Stimulated activated CD4-positive, alpha-beta T cell treated with anti-CD3 and anti-CD28 coated beads, Interleukin-12 subunit alpha, Interleukin-12 subunit beta, amount 100 ng/mL, for 24 hours (primary cell): ENCODE data around the gene GPD1L.
"Not testable (repeated sequence)": the region's sequence is repeated elsewhere in the genome, so short reads cannot be mapped to it uniquely, and the experiment has no call there.

Experiments used
- DNase-seq, 2 experiments: peaks; one replicate each; pipeline ENCODE4 v3.0.0-alpha.2; 2020; ENCODE audit warnings: low read depth in 2 of 2

GPD1L gene

DNA sequence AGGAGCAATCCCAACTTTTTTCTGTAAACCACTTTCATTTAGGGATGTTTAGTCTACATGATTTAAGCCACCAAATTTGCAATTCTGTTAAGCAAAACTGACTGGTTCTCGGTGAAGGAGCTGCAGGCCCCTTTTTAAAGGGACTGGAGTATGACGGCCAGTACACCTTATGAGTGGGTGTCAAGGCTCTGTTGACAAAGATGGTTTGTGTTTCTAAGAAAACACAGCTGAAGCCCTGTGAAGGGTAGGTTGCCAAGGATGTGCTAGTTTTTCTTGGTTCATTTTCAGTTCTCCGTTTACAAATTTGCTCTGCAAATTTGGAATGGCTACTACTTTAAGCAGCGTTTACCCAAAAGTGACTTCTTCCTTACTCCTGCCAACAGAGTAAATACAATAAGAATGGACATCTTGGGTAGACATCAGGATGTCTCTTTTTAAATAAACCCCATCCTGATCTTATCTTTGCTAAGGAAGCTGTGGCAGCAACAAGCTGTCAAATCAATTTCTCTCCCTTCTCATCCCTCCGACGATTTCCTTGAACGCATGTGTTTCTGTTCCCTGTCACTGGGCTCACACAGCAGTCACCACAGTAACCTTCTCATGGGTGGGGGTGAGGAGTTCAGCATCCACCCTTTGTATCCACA is 73.8 kb downstream of the GPD1L start:
- DNase-seq: no peak

DNA sequence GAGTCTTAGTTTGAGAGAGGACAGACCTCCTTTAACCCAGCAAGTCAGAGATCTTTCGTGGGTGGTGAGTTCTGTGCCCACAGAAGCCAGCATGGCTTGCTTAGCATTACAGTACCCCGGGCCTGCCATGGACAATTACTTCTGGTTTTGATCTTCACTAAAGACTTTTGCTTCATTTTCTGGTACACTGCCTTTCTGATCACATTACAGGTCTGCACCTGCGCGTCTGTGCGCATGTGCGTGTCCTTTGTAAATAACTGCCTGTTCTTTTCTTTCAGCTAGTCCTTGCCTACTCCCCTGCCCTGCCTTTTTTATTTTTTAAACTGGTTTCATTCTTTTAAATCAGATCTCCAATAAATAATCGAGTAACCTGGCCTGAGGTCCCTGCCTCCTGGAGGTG is 74.9 kb downstream of the GPD1L start:
- DNase-seq: no peak

DNA sequence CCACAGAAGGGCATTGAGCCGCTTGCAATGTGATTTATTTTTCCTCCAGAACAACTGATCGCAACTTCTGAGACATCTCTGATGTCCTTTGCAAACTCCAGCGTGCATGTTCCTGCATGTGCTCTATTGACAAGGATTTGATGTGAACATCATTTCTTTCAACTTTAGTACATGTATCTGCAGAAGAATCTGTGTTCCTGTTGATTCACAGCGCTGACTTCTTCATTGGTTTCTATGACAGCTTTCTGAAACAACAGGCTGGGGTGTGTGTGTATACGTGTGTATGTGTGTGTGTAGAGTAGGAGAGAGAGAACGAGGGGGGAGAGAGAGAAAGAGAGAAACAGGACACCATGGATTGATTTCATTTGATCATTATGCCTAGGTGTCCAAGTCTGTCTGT is 75.4 kb downstream of the GPD1L start:
- no peak for DNase-seq

DNA sequence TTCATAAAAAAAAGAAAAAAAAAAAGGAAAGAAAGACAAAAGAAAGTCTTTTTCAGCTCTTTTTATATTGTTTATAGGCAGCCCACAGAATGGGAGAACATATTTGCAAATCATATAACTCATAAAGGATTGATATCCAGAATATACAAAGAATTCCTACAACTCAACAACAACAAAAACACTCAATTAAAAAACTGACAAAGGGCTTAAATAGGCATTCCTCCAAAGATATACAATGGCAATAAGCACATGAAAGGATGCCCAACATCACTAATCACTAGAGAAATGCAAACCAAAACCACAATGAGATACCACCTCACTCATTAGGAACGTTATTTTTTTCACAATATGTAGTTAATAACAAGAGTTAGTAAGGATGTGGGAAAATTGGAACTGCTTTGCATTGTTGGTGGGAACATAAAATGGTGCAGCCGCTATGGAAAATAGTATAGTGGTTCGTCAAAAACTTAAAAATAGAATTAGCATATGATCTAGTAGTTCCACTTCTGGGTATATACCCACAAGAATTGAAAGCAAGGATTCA is 77.8 kb downstream of the GPD1L start:
- no peak for DNase-seq

DNA sequence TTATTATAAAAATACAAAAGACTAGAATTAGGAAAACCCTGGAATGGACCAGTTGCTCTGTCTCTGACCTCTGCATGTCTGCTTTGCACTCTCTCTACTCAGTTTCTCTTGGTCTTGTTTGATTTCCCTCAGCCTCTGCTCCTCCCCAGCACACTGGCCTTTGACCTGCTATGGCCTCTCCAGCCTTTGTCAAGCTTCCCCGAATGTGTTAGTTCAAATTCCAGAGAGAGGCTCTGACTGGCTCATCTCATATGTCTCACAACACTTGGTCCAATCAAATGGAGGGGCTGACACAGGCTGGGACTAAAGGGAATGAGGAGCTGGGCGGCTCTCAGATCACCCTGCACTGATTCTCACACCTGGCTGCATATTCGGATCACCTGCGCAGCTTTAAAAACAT is 79.7 kb downstream of the GPD1L start:
- no peak for DNase-seq

DNA sequence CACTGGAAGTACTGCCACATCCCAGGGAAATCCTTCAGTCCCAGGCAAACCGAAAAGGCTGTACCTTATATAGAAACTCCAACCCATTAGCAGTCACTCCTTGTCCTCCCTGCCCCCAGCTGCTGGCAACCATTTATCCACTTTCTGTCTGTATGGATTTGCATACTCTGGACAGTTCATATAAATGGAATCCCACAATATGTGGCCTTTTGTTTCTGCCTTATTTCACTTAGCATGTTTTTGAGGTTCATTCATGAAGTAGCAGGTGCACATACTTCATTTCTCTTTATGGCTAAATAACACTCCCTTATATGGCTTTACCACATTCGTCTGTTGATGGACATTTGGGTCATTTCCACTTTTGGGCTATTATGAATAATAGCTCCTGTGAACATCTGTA is 80.5 kb downstream of the GPD1L start:
- DNase-seq: no peak

DNA sequence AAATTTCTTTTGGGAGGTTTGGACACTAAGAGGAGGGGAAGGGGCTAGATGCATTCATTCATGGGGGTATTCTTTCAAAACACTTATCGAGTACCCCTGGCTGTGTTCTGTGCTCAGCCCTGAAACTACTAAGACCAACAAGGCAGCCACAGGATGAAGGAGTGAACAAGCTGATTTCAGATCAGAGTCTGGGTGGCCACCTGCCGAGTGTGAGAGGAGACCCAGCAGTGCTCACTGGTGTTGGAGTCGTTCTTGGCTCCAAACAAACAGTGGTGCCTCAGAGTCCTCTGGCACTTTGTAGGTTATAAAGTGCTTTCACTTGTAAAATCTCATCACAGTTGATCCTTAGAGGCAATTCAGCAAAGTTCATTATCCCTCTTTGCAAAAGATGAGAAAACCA is 83.3 kb downstream of the GPD1L start:
- no peak for DNase-seq

DNA sequence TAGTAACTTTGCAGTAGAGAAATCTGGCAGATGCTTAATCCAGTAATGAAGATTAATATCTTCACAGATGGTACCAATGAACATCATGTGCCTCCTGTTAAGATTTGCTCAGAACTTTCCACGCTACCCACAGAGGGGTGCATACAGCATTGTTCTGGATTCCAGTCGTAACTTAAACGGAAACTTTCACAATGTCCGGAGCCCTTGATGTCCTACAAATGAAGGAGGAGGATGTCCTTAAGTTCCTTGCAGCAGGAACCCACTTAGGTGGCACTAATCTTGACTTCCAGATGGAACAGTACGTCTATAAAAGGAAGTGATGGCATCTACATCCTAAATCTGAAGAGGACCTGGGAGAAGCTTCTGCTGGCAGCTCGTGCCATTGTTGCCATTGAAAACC is 84.1 kb downstream of the GPD1L start:
- not testable (repeated sequence) for DNase-seq

DNA sequence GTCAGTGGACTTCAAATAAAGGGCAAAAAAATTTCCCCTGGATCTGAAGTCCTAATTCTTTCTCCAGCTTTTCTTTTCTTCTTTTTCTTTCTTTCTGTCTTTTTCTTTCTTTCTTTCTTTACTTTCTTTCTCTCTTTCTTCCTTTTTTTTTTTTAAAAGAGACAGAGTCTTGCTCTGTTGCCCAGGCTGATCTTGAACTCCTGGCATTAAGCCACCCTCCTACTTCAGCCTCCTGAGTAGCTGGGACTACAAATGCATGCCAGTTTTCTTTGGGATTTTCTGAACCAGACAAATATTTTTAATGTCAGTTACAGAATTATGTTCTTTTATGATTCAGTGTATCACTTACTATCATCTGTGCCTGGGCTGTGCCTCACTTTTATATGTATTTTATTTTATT is 86.7 kb downstream of the GPD1L start:
- no peak for DNase-seq

DNA sequence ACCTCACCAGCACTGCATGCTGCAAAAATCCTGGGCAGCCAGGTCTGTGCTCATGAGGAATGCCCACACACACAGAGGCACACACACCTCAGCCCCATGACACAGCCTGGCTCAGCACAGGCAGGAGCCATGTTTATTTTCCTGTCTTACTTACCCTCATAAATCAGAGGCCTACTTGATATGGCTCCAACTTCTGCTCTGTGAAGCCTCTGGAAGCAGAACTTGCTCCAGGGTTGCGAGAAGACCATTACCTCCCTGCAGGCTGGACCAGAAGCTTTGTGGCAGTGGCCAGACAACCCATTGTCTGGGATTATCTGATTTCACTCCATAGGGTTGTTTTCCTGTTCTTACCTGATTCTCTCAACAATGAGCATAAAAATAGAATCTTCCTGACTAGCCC is 88.2 kb downstream of the GPD1L start:
- no peak for DNase-seq

DNA sequence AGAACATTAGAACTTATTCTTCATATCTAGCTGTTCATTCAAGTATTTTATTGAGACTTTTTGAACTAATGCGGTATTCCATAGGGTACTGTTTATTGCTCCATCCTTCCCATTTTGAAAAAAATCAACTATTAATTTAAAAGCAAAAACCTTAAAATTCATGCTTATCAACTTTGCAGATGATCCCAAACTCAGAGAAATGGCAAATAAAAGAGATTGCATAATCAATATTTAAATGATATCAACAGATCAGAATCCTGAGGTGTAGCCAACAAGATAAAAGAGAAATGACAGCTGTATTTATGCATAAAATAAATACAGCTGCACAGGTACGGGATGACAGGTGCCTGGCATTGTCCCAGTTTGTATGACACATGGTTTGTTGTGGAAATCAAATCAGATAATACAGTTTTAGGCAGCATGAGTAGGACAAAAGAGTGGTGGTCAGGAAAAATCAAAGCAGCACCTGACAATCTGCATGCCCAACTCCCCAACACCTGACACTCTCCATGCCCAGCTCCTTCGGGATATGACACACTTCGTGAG is 89.6 kb downstream of the GPD1L start:
- no peak for DNase-seq

DNA sequence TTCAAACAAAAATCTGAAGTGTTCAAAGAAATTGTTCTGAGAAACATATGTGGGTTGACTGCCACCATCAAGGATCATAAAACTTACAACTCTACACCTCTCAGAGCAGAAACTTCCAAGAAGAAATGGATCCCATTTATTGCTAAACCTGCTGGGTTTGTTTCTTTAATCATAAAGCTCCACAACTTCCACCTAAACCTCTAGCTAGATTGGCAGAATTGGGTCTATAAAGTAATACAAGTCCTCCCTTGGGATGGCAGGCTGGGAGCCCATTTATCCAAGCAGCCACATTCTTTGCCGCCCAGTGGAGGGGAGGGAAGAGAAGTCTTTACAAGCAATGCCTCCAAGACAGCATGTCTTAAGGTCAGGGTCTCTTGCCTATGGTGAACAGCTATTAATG is 91.6 kb downstream of the GPD1L start:
- DNase-seq: no peak

DNA sequence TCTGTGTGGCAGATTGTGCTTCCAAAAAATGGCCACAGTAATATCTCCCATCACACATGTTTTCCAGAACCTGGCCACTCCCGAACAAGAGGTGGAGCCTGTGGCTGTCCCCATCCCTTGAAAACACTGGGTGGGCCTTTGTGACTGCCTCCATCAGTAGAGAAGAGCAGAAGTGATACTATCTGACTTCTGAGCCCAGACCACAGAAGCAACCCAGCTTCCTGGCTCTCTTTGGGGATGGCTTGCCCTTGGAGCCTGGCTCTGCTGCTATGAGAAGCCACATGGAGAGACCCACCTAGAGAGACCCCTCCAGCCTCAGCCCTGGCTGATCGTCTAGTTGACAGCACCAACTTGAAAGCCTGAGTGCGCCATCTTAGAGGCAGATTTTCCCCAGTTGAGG is 92.3 kb downstream of the GPD1L start:
- no peak for DNase-seq

DNA sequence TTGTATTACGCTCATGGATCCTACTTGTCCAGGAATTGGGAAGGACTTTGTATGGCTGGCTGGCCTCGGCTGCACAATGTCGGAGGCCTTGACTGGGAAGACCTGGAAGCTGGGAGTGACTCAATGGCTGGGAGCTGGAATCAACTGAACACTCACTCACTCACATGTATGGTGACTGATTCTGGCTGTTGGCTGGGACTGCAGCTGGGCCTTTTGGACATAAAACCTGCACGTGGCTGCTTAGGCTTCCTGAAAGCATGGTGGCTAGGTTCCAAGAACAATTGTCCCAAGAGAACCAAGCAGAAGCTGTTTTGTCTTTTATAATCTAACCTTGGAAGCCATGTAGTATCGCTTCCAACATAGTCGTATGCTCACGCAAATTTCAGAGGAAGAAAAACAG is 94.1 kb downstream of the GPD1L start:
- DNase-seq: no peak

DNA sequence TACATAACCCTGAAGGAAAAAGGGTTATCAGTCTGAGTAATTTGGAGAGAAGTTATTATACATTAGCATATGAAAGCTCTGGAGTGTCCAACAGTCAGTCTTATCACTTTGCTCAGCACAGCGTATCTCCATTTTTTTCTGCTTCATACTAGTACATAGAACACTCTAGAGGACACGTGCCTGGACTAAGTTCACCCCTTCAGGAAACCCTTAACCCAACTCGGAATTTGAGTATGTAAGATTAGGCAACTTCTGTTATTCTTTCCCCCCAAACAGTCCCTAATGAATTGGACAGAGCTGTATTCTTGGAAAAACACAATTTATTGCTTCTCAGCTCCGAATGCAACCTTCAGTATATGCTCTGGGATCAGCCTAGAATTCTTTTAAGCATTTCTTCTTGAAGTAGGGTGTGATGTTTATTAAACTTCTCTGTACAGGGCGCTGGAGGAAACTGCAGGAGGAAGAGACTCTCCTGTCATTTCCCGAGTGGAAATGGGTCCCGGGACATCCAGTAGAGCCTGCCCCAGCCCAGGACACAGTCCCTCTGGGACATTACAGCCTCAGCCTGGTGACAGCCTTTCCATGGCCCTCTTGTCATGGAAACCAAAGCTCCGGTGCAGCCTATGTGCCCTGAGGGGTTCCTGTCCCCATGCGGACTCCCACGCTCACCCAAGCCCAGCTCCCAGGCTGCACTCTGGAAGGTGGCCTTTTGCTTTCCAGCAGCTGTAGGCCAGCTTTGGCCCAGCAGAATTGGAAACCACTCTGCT is 94.8 kb downstream of the GPD1L start:
- DNase-seq: no peak

DNA sequence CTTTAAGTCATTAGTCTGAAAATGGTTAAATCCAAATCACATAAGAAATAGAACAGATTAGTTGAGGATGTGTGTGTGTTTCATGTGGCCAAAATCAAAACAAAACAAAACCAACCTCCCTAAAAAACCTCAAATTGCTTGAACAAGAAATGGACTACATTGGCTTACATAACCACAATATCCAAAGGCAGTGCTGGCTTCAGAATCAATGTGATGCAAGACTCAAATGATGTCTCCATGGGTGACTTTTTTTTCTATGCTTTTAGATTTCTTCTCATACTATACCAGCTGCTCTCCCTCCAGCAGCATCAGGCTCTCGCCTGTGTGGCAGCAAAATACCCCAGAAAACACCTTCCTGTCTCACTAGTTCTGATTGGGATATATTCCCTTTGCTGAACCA is 96.1 kb downstream of the GPD1L start:
- DNase-seq: no peak

DNA sequence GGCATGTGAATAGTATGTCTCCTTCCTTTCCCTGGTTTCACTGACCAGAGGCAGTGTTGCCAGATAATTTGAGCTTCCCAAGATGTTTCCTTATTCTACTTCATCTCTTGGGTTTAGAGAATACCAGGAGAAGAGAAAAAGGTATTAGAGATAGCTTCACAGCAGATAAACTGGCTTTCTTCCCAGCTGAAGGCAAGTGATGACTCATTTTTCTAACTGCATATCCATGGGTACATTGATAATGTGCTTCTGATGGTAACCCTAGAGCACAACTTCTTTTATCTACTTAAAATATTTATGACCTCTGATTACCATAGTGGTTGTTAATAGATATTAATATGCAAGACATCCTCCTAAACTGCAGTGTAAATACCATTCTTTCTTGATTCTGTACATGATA is 97.4 kb downstream of the GPD1L start:
- no peak for DNase-seq

DNA sequence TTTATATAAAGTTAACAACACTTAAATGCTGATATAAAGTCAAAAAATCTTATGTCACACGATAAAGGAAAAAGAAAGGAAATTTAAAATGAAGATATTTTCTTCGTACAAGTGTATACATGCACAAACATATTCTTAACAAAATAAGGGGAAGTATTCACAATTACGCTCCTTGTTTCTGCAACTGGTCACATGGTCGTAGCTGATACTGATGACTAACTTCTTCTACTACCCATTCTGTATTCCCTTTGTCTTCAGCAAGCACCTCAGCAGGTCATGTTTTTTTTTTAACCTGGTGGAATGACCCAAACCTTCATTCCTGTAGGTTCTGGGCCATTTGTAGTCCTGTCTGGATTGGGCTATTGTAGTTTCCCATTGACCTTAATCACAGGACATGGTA is 102.0 kb downstream of the GPD1L start:
- DNase-seq: no peak

DNA sequence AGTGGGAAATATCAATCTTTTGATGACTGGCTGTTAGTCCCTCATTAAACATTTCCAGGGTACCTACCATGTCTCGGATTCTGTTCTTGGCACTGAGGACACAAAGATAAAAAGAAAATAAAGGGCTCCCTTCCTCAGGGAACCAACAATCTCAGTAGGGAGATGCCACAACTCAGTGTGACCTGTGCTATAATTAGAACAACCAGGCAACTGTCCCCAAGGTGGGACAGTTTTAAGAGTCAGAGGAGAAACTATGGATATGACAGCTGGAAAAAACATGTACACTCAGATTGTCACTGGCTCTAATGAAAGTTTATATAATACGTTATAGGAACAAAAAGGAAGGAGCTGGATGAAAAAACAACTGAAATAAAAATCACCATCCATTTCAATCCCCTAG is 108.8 kb downstream of the GPD1L start:
- no peak for DNase-seq

DNA sequence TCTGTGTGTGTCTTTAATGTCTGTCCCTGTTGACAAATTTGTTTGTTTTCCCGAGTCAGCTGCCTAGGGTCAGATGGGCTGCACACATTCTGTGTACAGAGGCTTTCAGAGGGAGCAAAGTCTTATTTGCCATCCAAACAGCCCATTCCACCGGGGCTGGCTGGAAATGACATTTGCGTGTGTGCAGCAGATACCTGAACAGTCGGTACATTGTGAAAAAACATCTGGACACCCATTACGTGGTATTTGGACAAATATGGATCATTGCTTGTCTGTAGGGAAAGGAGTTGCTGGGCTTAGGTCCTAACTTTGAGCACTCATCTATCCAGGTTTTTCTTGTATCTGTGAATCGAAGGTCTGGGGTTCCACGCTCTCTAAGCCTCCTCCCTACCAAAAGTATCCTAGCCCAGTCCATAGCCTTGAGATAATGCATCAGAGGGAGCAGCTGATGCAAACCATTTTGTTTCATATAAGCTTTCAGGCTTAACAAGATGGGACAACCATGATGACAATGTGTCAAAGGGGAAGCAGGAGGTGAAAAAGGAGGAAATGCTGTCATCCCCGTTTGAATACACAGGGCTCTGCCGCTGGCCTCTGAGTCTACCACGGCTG is 109.9 kb downstream of the GPD1L start:
- no peak for DNase-seq

DNA sequence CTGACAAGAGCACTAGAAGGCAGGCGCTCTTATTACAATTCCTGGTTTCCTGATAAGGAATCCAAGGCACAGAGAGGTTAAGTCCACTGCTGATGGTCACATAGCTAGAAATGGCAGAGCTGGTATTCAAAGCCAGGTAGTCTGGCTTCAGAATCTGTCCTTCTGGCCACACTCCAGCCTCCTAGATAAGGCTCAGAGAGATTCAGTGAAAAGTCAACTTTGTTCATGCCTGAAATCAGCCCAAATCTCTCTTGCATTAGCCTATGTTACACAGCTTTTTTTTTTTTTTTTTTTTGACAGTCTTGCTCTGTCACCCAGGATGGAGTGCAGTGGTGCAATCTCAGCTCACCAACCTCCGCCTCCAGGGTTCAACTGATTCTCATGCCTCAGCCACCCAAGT is 110.9 kb downstream of the GPD1L start:
- no peak for DNase-seq
